HepG2 (cell line): ENCODE data around the gene PROX1. TPM values are rescaled to one million over a fixed set of nuclear protein-coding genes. Genes with fewer than 3 reads are reported as not detected.

Source experiments
- ATAC-seq: fragments of 200-7000 bp; cut with Tn5 transposase; 3 replicates; pipeline ENCODE4 v1.9.1; 2020; ENCODE audit warnings: mild to moderate bottlenecking, moderate library complexity
- BruUV-seq: library from RNA; stranded (reverse); fragments of 400-500 nt; replicated peaks from 2 replicates; lab custom pipeline; 2021; lab: Mats Ljungman, UMichigan
- CTCF ChIA-PET: fragments of 300-600 bp; formaldehyde crosslinking; extraction: SDS; loops from one replicate; lab custom pipeline; 2021; ENCODE audit warnings: low total read pairs, inconsistent platforms, low intra/inter-chr PET ratio; lab: Yijun Ruan, JAX
- POLR2A ChIA-PET: fragments of 350-600 bp; sonication (Branson Sonifier 250); formaldehyde crosslinking; loops from one replicate; lab custom pipeline; 2020; ENCODE audit warnings: antibody characterized with exemption, inconsistent platforms; lab: Yijun Ruan, JAX
- DNase-seq: peaks from one replicate; pipeline ENCODE4 v3.0.0-alpha.2; 2015; ENCODE audit warnings: low spot score
- FAIRE-seq: peaks from 3 replicates; lab custom pipeline; 2011; peaks lifted over from hg19 to GRCh38; lab: Jason Lieb, UNC
- H2AFZ ChIP-seq: one replicate; pipeline ENCODE4 v1.6.1; 2011; ENCODE audit warnings: low read length, inconsistent platforms
- H3K27ac ChIP-seq: fragments of 300-600 bp; 3 replicates; pipeline ENCODE4 v1.8.0; 2011; ENCODE audit warnings: mixed run types, mild to moderate bottlenecking, mixed read lengths, low read length, inconsistent platforms; ENCODE audit not compliant: insufficient read depth; ENCODE audit errors: extremely low read length
- H3K27me3 ChIP-seq, 2 experiments: fragments of 200-600 bp in 1 of 2; 2 replicates in 1 of 2; 3 replicates in 1 of 2; pipeline versions ENCODE4 v1.6.0 to v1.8.0; 2011; ENCODE audit warnings: low read length in 2 of 2, mild to moderate bottlenecking in 2 of 2, moderate library complexity in 2 of 2, inconsistent platforms in 1 of 2; ENCODE audit not compliant: insufficient read depth in 2 of 2, control insufficient read depth in 1 of 2
- H3K36me3 ChIP-seq, 2 experiments: fragments of 200-600 bp in 1 of 2; replicated peaks in 1 of 2; 2 replicates in 1 of 2; 3 replicates in 1 of 2; pipeline versions ENCODE4 v1.5.1 to v1.8.0; 2011; ENCODE audit warnings: low read length in 2 of 2, inconsistent platforms in 1 of 2; ENCODE audit not compliant: insufficient read depth in 2 of 2, control insufficient read depth in 1 of 2
- H3K4me1 ChIP-seq: 2 replicates; pipeline ENCODE4 v1.5.1; 2012; ENCODE audit warnings: low read length, inconsistent platforms; ENCODE audit not compliant: insufficient read depth
- H3K4me2 ChIP-seq: 2 replicates; pipeline ENCODE4 v1.6.0; 2011; ENCODE audit warnings: low read depth, low read length, inconsistent platforms
- H3K4me3 ChIP-seq, 3 experiments: fragments of 200-600 bp in 1 of 3; sonication (generic), shearing (Covaris generic) in 1 of 3; replicated peaks in 1 of 3; 2 replicates each; pipeline ENCODE4 v1.5.1; 2011 to 2016; ENCODE audit warnings: low read length in 3 of 3, inconsistent platforms in 2 of 3, low read depth in 2 of 3, mild to moderate bottlenecking in 2 of 3, control low read depth in 1 of 3, mixed read lengths in 1 of 3; ENCODE audit not compliant: insufficient read depth in 1 of 3
- H3K79me2 ChIP-seq: one replicate; pipeline ENCODE4 v1.6.1; 2011; ENCODE audit warnings: low read length, inconsistent platforms; ENCODE audit not compliant: insufficient read depth
- H3K9ac ChIP-seq: 2 replicates; pipeline ENCODE4 v1.6.0; 2011; ENCODE audit warnings: mild to moderate bottlenecking, low read depth, low read length, inconsistent platforms; ENCODE audit not compliant: insufficient read depth
- H3K9me3 ChIP-seq: 2 replicates; pipeline ENCODE4 v1.5.1; 2012; ENCODE audit warnings: mild to moderate bottlenecking, low read length
- H4K20me1 ChIP-seq: 2 replicates; pipeline ENCODE4 v1.6.0; 2011; ENCODE audit warnings: inconsistent platforms, mild to moderate bottlenecking, low read length, moderate library complexity; ENCODE audit not compliant: insufficient read depth
- PCBP1 ChIP-seq: fragments of 200-400 bp; formaldehyde crosslinking; IDR thresholded peaks from 2 replicates; pipeline ENCODE4 v1.6.1; 2017; ENCODE audit warnings: mild to moderate bottlenecking, low read depth, low read length, borderline replicate concordance
- POGZ ChIP-seq: sonication (generic); formaldehyde crosslinking; IDR thresholded peaks from 2 replicates; pipeline ENCODE4 v1.4.0; 2020; ENCODE audit warnings: mild to moderate bottlenecking, missing genetic modification reagents
- SP4 ChIP-seq: sonication (generic); formaldehyde crosslinking; IDR thresholded peaks from 2 replicates; pipeline ENCODE4 v1.8.1; 2023; ENCODE audit warnings: mild to moderate bottlenecking, missing genetic modification reagents
- TRIM24 ChIP-seq: sonication (generic); formaldehyde crosslinking; IDR thresholded peaks from 2 replicates; pipeline ENCODE4 v1.8.0; 2022; ENCODE audit warnings: mild to moderate bottlenecking, missing genetic modification reagents
- ZNF674 ChIP-seq: sonication (generic); formaldehyde crosslinking; IDR thresholded peaks from 2 replicates; pipeline ENCODE4 v1.5.0; 2020; ENCODE audit warnings: low read depth, mild to moderate bottlenecking, missing genetic modification reagents
- WGBS: methylation state at CpG from one replicate; pipeline ENCODE4 v1.1.6; 2017; ENCODE audit warnings: low lambda C conversion rate; 5-methylcytosine and 5-hydroxymethylcytosine counted together
- in situ Hi-C: cut with HindIII; loops from 2 replicates; pipeline ENCODE4 v1.10.0; 2017; ENCODE audit warnings: low pct_unique_long_range_greater_than_20kb; ENCODE audit not compliant: extremely low pct_ligation_motif_present
- intact Hi-C: fragments of 100-400 bp; cut with micrococcal nuclease; formaldehyde crosslinking; loops from one replicate; pipeline ENCODE4 v1.10.0; 2022; ENCODE audit not compliant: unreplicated experiment
- polyA plus RNA-seq, 8 experiments: library from polyadenylated mRNA; depleted of rRNA in 3 of 8; stranded (reverse) in 7 of 8; unstranded in 1 of 8; fragments of >200 nt; fragmentation: Illumina TruSeq in 4 of 8; extraction: Trizol in 4 of 8; gene quantifications; 2 replicates each; pipeline versions ENCODE4 v1.2.1 to v1.2.3, GENCODE V29; 2011 to 2016; ENCODE audit warnings: low read depth in 4 of 8, missing spikeins in 1 of 8, mixed read lengths in 1 of 8; ENCODE audit not compliant: insufficient read depth in 1 of 8
- total RNA-seq, 5 experiments: library from RNA; depleted of rRNA; stranded (reverse); fragments of >200 nt; fragmentation: Illumina TruSeq; extraction: Trizol; gene quantifications; 2 replicates each; pipeline ENCODE4 v1.2.3, GENCODE V29; 2016; ENCODE audit warnings: low read depth in 1 of 5
- TF ChIP-seq, protein P1 (sequence below): IDR thresholded peaks from 2 replicates; pipeline ENCODE4 v1.6.1; 2016; ENCODE audit warnings: low read depth, missing genetic modification reagents, missing compliant biosample characterization
- TF ChIP-seq, protein P2 (sequence below), 2 experiments: sonication (generic) in 1 of 2; formaldehyde crosslinking in 1 of 2; IDR thresholded peaks; 2 replicates each; pipeline versions ENCODE4 v1.6.1 to v1.9.0; 2014 to 2022; ENCODE audit warnings: antibody characterized with exemption in 1 of 2, borderline replicate concordance in 1 of 2, inconsistent platforms in 1 of 2, low read depth in 1 of 2, missing genetic modification reagents in 1 of 2

PROX1 gene
- total and polyA plus RNA-seq, 2 of the 13 experiments (the other 11 are each of a cell fraction or from before 2014, with no cell fraction given), result 12.3 to 30.2 TPM

DNA sequence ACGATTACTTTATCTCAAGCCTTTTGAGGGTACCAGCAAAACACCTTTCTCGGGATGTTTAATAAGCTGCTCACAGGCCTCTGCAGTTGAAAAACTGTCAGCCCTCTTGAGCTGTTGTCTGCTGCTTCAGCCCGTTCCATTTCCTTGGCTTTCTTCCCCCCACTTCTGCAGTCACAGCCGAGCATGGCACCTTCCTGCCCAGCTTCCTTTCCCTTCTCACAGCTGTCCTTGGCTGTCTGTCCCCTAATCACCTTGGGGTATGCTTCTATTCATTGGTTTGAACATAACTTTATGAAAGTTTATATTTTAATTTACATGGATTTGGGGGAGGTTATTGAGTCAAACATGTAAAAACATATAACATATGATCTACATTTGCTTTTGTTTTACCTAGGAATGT, 6.9 kb upstream of the PROX1 start (continued):
- TF ChIP-seq TRIM24 (CRISPR knock-in tag) (no peak), ZNF674 (CRISPR knock-in tag) (no peak)
- TF ChIP-seq, protein P1, sequence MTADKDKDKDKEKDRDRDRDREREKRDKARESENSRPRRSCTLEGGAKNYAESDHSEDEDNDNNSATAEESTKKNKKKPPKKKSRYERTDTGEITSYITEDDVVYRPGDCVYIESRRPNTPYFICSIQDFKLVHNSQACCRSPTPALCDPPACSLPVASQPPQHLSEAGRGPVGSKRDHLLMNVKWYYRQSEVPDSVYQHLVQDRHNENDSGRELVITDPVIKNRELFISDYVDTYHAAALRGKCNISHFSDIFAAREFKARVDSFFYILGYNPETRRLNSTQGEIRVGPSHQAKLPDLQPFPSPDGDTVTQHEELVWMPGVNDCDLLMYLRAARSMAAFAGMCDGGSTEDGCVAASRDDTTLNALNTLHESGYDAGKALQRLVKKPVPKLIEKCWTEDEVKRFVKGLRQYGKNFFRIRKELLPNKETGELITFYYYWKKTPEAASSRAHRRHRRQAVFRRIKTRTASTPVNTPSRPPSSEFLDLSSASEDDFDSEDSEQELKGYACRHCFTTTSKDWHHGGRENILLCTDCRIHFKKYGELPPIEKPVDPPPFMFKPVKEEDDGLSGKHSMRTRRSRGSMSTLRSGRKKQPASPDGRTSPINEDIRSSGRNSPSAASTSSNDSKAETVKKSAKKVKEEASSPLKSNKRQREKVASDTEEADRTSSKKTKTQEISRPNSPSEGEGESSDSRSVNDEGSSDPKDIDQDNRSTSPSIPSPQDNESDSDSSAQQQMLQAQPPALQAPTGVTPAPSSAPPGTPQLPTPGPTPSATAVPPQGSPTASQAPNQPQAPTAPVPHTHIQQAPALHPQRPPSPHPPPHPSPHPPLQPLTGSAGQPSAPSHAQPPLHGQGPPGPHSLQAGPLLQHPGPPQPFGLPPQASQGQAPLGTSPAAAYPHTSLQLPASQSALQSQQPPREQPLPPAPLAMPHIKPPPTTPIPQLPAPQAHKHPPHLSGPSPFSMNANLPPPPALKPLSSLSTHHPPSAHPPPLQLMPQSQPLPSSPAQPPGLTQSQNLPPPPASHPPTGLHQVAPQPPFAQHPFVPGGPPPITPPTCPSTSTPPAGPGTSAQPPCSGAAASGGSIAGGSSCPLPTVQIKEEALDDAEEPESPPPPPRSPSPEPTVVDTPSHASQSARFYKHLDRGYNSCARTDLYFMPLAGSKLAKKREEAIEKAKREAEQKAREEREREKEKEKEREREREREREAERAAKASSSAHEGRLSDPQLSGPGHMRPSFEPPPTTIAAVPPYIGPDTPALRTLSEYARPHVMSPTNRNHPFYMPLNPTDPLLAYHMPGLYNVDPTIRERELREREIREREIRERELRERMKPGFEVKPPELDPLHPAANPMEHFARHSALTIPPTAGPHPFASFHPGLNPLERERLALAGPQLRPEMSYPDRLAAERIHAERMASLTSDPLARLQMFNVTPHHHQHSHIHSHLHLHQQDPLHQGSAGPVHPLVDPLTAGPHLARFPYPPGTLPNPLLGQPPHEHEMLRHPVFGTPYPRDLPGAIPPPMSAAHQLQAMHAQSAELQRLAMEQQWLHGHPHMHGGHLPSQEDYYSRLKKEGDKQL (CRISPR knock-in tag), result no peak

DNA sequence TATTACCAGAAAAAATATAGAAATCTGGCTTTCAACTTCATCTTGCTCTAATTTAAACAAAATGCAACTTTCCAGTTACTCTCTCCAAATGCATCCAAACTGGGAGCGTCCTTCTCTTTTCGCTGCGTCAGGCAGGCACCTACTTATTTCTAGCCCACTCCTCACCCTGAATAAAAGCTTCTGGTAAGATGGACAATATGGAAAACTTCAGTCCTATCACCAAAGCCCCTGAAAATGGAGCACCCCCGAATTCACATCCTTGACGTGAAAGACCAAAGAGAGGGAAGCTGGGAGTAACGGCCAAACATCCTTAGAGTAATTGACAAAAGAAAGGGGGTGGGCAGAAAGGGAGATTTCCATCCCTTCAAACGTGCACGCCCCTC, 5.5 kb upstream of the PROX1 start:
- ChIA-PET POLR2A (interaction anchor here (0.9 to 1.6 kb wide), 2 partner anchors 46 to 68 kb away, joined by 3 to 5 read pairs; no protein-coding TSS in a partner anchor), CTCF (no interaction called here)
- 72% methylated on average over 8 of the region's 8 CpGs for WGBS
- peak overlapping the region; percentile 26 to 60 (median 54); a peak in 4 of 6 replicates for H3K4me3 ChIP-seq
- no TSS peak for BruUV-seq
- peaks cover 14% of the 10 kb centered on the region for H3K79me2 ChIP-seq
- ATAC-seq (no peak), DNase-seq (no peak), FAIRE-seq (no peak)
- no peak overlapping the region for H2AFZ ChIP-seq
- H3K4me1 ChIP-seq, result peaks cover 65% of the 10 kb centered on the region
- H3K27ac ChIP-seq, result no peak overlapping the region
- no peaks in the 10 kb centered on the region for H3K9me3 ChIP-seq
- H3K4me2 ChIP-seq, result peak overlapping the region; percentile 54
- no peaks in the 10 kb centered on the region for H3K27me3 ChIP-seq
- in situ Hi-C loops (loop anchor here (10.0 to 25.0 kb wide), 3 partner anchors 417 to 745 kb away; no protein-coding TSS in a partner anchor), intact Hi-C loops (loop anchor here (10.0 kb wide), 2 partner anchors 187 to 307 kb away; no protein-coding TSS in a partner anchor)
- H3K9ac ChIP-seq, result peak overlapping the region; percentile 56
- H3K36me3 ChIP-seq, result no peaks in the 10 kb centered on the region
- no peaks in the 10 kb centered on the region for H4K20me1 ChIP-seq
- no peak for TF ChIP-seq SP4 (CRISPR knock-in tag)
- no peak for TF ChIP-seq PCBP1
- TF ChIP-seq, protein P2, sequence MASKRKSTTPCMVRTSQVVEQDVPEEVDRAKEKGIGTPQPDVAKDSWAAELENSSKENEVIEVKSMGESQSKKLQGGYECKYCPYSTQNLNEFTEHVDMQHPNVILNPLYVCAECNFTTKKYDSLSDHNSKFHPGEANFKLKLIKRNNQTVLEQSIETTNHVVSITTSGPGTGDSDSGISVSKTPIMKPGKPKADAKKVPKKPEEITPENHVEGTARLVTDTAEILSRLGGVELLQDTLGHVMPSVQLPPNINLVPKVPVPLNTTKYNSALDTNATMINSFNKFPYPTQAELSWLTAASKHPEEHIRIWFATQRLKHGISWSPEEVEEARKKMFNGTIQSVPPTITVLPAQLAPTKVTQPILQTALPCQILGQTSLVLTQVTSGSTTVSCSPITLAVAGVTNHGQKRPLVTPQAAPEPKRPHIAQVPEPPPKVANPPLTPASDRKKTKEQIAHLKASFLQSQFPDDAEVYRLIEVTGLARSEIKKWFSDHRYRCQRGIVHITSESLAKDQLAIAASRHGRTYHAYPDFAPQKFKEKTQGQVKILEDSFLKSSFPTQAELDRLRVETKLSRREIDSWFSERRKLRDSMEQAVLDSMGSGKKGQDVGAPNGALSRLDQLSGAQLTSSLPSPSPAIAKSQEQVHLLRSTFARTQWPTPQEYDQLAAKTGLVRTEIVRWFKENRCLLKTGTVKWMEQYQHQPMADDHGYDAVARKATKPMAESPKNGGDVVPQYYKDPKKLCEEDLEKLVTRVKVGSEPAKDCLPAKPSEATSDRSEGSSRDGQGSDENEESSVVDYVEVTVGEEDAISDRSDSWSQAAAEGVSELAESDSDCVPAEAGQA (IDR thresholded peaks at IDR 0.05; ENCODE audit: low read depth), result no peak
- TF ChIP-seq, protein P2 (CRISPR knock-in tag; IDR thresholded peaks at IDR 0.05; ENCODE audit: borderline replicate concordance), result no peak
- no peak for TF ChIP-seq POGZ (CRISPR knock-in tag)
